HG02610 (cell line): ENCODE results near the gene DDX56.

Source experiments
- ATAC-seq: cut with Tn5 transposase; IDR thresholded peaks from one replicate; pipeline ENCODE4 v1.9.1; 2021; ENCODE audit warnings: mild to moderate bottlenecking, moderate library complexity; ENCODE audit not compliant: unreplicated experiment

Gene DDX56

GRCh38 chr7:44573464-44574286 is at the start of gene DDX56:
TSS of gene DDX56 (minus strand) at chr7:44573908. CDS start at chr7:44573895, 13 bp downstream.
- ATAC-seq, result peak; percentile 88

GRCh38 chr7:44622342-44623151 is 48.8 kb upstream of the DDX56 start:
- peak; percentile 80 for ATAC-seq

GRCh38 chr7:44621750-44622103 is 48.0 kb upstream of the DDX56 start:
- no peak for ATAC-seq

- ATAC-seq, result no peak
Measured at GRCh38 chr7:44621034-44621749, 47.5 kb upstream of the DDX56 start.

GRCh38 chr7:44618753-44619152 is 45.0 kb upstream of the DDX56 start:
- peak; percentile 32 for ATAC-seq

GRCh38 chr7:44618045-44618444 is 44.3 kb upstream of the DDX56 start:
- ATAC-seq, result no peak

GRCh38 chr7:44617225-44617890 is 43.6 kb upstream of the DDX56 start:
- peak; percentile 52 for ATAC-seq

GRCh38 chr7:44616545-44616944 is 42.8 kb upstream of the DDX56 start:
- ATAC-seq, result no peak

GRCh38 chr7:44615793-44616192 is 42.1 kb upstream of the DDX56 start:
- ATAC-seq, result no peak

- ATAC-seq, result peak; percentile 42
Measured at GRCh38 chr7:44615149-44615611, 41.5 kb upstream of the DDX56 start.

GRCh38 chr7:44609829-44610228 is 36.1 kb upstream of the DDX56 start:
- ATAC-seq, result no peak

- ATAC-seq, result no peak
Measured at GRCh38 chr7:44608916-44609648, 35.4 kb upstream of the DDX56 start.

GRCh38 chr7:44607141-44608068 is 33.7 kb upstream of the DDX56 start:
- ATAC-seq, result no peak

GRCh38 chr7:44606341-44607140 is 32.8 kb upstream of the DDX56 start, which contains the start of gene OGDH:
TSS of gene OGDH (plus strand) at chr7:44606627. CDS start at chr7:44624344, 17,717 bp downstream.
- peak; percentile 95 for ATAC-seq

- no peak for ATAC-seq
Measured at GRCh38 chr7:44604941-44605340, 31.2 kb upstream of the DDX56 start.

- ATAC-seq, result no peak
Measured at GRCh38 chr7:44603193-44603592, 29.5 kb upstream of the DDX56 start.

- no peak for ATAC-seq
Measured at GRCh38 chr7:44602576-44602910, 28.8 kb upstream of the DDX56 start.

- no peak for ATAC-seq
Measured at GRCh38 chr7:44599222-44599621, 25.5 kb upstream of the DDX56 start.
